Measurements from ENCODE around the gene TSSC4.

- TF ChIP-seq, protein P1, sequence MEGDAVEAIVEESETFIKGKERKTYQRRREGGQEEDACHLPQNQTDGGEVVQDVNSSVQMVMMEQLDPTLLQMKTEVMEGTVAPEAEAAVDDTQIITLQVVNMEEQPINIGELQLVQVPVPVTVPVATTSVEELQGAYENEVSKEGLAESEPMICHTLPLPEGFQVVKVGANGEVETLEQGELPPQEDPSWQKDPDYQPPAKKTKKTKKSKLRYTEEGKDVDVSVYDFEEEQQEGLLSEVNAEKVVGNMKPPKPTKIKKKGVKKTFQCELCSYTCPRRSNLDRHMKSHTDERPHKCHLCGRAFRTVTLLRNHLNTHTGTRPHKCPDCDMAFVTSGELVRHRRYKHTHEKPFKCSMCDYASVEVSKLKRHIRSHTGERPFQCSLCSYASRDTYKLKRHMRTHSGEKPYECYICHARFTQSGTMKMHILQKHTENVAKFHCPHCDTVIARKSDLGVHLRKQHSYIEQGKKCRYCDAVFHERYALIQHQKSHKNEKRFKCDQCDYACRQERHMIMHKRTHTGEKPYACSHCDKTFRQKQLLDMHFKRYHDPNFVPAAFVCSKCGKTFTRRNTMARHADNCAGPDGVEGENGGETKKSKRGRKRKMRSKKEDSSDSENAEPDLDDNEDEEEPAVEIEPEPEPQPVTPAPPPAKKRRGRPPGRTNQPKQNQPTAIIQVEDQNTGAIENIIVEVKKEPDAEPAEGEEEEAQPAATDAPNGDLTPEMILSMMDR (tag by site-specific recombination; IDR thresholded peaks at IDR 0.05): no peak
- no peak for TF ChIP-seq SALL2 (tag by site-specific recombination; IDR thresholded peaks at IDR 0.05; ENCODE audit: borderline replicate concordance)
- TF ChIP-seq ZNF26 (tag by site-specific recombination; IDR thresholded peaks at IDR 0.05): no peak
- TF ChIP-seq ZNF624 (tag by site-specific recombination; IDR thresholded peaks at IDR 0.05): no peak
- no peak for TF ChIP-seq BCL11A (tag by site-specific recombination; IDR thresholded peaks at IDR 0.05; ENCODE audit: low read depth)
- TF ChIP-seq, protein P2, sequence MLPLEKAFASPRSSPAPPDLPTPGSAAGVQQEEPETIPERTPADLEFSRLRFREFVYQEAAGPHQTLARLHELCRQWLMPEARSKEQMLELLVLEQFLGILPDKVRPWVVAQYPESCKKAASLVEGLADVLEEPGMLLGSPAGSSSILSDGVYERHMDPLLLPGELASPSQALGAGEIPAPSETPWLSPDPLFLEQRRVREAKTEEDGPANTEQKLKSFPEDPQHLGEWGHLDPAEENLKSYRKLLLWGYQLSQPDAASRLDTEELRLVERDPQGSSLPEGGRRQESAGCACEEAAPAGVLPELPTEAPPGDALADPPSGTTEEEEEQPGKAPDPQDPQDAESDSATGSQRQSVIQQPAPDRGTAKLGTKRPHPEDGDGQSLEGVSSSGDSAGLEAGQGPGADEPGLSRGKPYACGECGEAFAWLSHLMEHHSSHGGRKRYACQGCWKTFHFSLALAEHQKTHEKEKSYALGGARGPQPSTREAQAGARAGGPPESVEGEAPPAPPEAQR (tag by site-specific recombination; IDR thresholded peaks at IDR 0.05): no peak
- no peak for TF ChIP-seq ZBTB8A (tag by site-specific recombination; IDR thresholded peaks at IDR 0.05)
- TF ChIP-seq, protein P3, sequence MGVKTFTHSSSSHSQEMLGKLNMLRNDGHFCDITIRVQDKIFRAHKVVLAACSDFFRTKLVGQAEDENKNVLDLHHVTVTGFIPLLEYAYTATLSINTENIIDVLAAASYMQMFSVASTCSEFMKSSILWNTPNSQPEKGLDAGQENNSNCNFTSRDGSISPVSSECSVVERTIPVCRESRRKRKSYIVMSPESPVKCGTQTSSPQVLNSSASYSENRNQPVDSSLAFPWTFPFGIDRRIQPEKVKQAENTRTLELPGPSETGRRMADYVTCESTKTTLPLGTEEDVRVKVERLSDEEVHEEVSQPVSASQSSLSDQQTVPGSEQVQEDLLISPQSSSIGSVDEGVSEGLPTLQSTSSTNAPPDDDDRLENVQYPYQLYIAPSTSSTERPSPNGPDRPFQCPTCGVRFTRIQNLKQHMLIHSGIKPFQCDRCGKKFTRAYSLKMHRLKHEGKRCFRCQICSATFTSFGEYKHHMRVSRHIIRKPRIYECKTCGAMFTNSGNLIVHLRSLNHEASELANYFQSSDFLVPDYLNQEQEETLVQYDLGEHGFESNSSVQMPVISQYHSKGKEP (tag by site-specific recombination; IDR thresholded peaks at IDR 0.05): no peak
- no peak for TF ChIP-seq ZNF311 (tag by site-specific recombination; IDR thresholded peaks at IDR 0.05; ENCODE audit: borderline replicate concordance)
- TF ChIP-seq, protein P4, sequence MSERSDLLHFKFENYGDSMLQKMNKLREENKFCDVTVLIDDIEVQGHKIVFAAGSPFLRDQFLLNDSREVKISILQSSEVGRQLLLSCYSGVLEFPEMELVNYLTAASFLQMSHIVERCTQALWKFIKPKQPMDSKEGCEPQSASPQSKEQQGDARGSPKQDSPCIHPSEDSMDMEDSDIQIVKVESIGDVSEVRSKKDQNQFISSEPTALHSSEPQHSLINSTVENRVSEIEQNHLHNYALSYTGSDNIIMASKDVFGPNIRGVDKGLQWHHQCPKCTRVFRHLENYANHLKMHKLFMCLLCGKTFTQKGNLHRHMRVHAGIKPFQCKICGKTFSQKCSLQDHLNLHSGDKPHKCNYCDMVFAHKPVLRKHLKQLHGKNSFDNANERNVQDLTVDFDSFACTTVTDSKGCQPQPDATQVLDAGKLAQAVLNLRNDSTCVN (tag by site-specific recombination; optimal IDR thresholded peaks at IDR 0.05): no peak
Observed at GRCh38 chr11:2437516-2437915, 37.0 kb downstream of the TSSC4 start.
